ENCODE results near the gene AQP10. TPM values are rescaled to one million over a fixed set of nuclear protein-coding genes. Genes with fewer than 3 reads are reported as not detected.
"Not testable (repeated sequence)": the region's sequence is repeated elsewhere in the genome, so short reads cannot be mapped to it uniquely, and the experiment has no call there.

The AQP10 gene
- total RNA-seq, 1 experiment from 2014 or later, result 0.50 TPM

GRCh38 chr1:154337253-154337894 is 16.5 kb downstream of the AQP10 start:
- H3K27me3 Mint-ChIP-seq (ENCODE audit: insufficient read depth, unreplicated experiment), result no peaks in the 10 kb centered on the region
- ChIA-PET CTCF (interaction anchor here (0.6 to 0.7 kb wide), 3 partner anchors 12 to 142 kb away, joined by 3 to 4 read pairs (median 3); no protein-coding TSS in a partner anchor), POLR2A (no interaction called here)
- no TSS peak for BruUV-seq (replicated peaks)
- Histone ChIP-seq H3K4me3 (ENCODE audit: low read depth, low read length) (no peak overlapping the region), H3K27me3 (replicated peaks; ENCODE audit: control insufficient read depth, insufficient read depth, low read length) (no peaks in the 10 kb centered on the region), H3K4me1 (peaks cover 7% of the 10 kb centered on the region), H3K36me3 (ENCODE audit: control insufficient read depth, insufficient read depth, low read length) (no peaks in the 10 kb centered on the region), H3K9me3 (no peaks in the 10 kb centered on the region)
- H3K4me1 Mint-ChIP-seq (ENCODE audit: low read depth, unreplicated experiment), result peaks cover 26% of the 10 kb centered on the region
- no peak overlapping the region for H3K4me3 Mint-ChIP-seq (ENCODE audit: unreplicated experiment)
- TF ChIP-seq CTCF (IDR thresholded peaks at IDR 0.05; ENCODE audit: insufficient read depth in 1 of 2, low read depth in 1 of 2, low read length in 1 of 2, severe bottlenecking in 1 of 2, unreplicated experiment in 1 of 2), result no peak
- H3K9me3 Mint-ChIP-seq (ENCODE audit: unreplicated experiment), result no peaks in the 10 kb centered on the region
- DNase-seq, result no peak
- H3K27ac Mint-ChIP-seq (ENCODE audit: unreplicated experiment), result no peak overlapping the region
- H3K36me3 Mint-ChIP-seq (ENCODE audit: insufficient read depth, unreplicated experiment), result peaks cover 14% of the 10 kb centered on the region
- intact Hi-C loops (cut with micrococcal nuclease; ENCODE audit: unreplicated experiment), result no loop called here

GRCh38 chr1:154338875-154339274 is 18.0 kb downstream of the AQP10 start:
- Mint-ChIP-seq H3K4me3 (ENCODE audit: unreplicated experiment) (no peak overlapping the region), H3K36me3 (ENCODE audit: insufficient read depth, unreplicated experiment) (peaks cover 15% of the 10 kb centered on the region), H3K9me3 (ENCODE audit: unreplicated experiment) (no peaks in the 10 kb centered on the region), H3K27me3 (ENCODE audit: insufficient read depth, unreplicated experiment) (no peaks in the 10 kb centered on the region), H3K27ac (ENCODE audit: unreplicated experiment) (no peak overlapping the region), H3K4me1 (ENCODE audit: low read depth, unreplicated experiment) (peaks cover 20% of the 10 kb centered on the region)
- no peak for TF ChIP-seq CTCF (IDR thresholded peaks at IDR 0.05; ENCODE audit: insufficient read depth in 1 of 2, low read depth in 1 of 2, low read length in 1 of 2, severe bottlenecking in 1 of 2, unreplicated experiment in 1 of 2)
- ChIA-PET POLR2A (no interaction called here), CTCF (interaction anchor here (0.6 kb wide), 1 partner anchor 14 kb away, joined by 7 read pairs; no protein-coding TSS in a partner anchor)
- Histone ChIP-seq H3K9me3 (no peaks in the 10 kb centered on the region), H3K4me1 (peaks cover 3% of the 10 kb centered on the region), H3K36me3 (ENCODE audit: control insufficient read depth, insufficient read depth, low read length) (0 out of 2 replicates have a peak, but pooled peaks cover under 1% of the 10 kb centered on the region), H3K27me3 (replicated peaks; ENCODE audit: control insufficient read depth, insufficient read depth, low read length) (no peaks in the 10 kb centered on the region), H3K4me3 (ENCODE audit: low read depth, low read length) (no peak overlapping the region)
- no TSS peak for BruUV-seq (replicated peaks)
- DNase-seq, result no peak
- intact Hi-C loops (cut with micrococcal nuclease; ENCODE audit: unreplicated experiment), result no loop called here

- H3K4me3 ChIP-seq (ENCODE audit: low read depth, low read length); H3K9me3 ChIP-seq; H3K4me1 ChIP-seq; DNase-seq; H3K9me3 Mint-ChIP-seq (ENCODE audit: unreplicated experiment); H3K4me3 Mint-ChIP-seq (ENCODE audit: unreplicated experiment); intact Hi-C loops (cut with micrococcal nuclease; ENCODE audit: unreplicated experiment); POLR2A ChIA-PET; CTCF ChIA-PET; H3K36me3 ChIP-seq (ENCODE audit: control insufficient read depth, insufficient read depth, low read length); H3K27me3 Mint-ChIP-seq (ENCODE audit: insufficient read depth, unreplicated experiment); BruUV-seq (replicated peaks); H3K4me1 Mint-ChIP-seq (ENCODE audit: low read depth, unreplicated experiment); H3K27ac Mint-ChIP-seq (ENCODE audit: unreplicated experiment); H3K27me3 ChIP-seq (replicated peaks; ENCODE audit: control insufficient read depth, insufficient read depth, low read length): not testable (repeated sequence)
- peaks cover 12% of the 10 kb centered on the region for H3K36me3 Mint-ChIP-seq (ENCODE audit: insufficient read depth, unreplicated experiment)
Measured at GRCh38 chr1:154341366-154341765, 20.5 kb downstream of the AQP10 start.

All from Caco-2 (cell line).